WTC11 (cell line): ENCODE results near the gene PHKB.

Experiments
- CREM ChIP-seq: sonication (generic); formaldehyde crosslinking; IDR thresholded peaks from 2 replicates; pipeline ENCODE4 v1.8.1; 2022; ENCODE audit warnings: mild to moderate bottlenecking, missing genetic modification reagents, moderate library complexity
- ETV6 ChIP-seq: sonication (generic); formaldehyde crosslinking; IDR thresholded peaks from 2 replicates; pipeline ENCODE4 v1.8.1; 2022; ENCODE audit warnings: mild to moderate bottlenecking, missing genetic modification reagents
- NFYB ChIP-seq: sonication (generic); formaldehyde crosslinking; conservative IDR thresholded peaks from 2 replicates; pipeline ENCODE4 v1.8.0; 2022; ENCODE audit warnings: low read depth, missing genetic modification reagents
- TF ChIP-seq, protein P1 (sequence below): sonication (generic); formaldehyde crosslinking; IDR thresholded peaks from 2 replicates; pipeline ENCODE4 v1.8.1; 2022; ENCODE audit warnings: low read depth, missing genetic modification reagents, borderline replicate concordance
- TF ChIP-seq, protein P2 (sequence below): fragments of 200-600 bp; IDR thresholded peaks from 2 replicates; pipeline ENCODE4 v1.8.0; 2022; ENCODE audit warnings: antibody characterized with exemption
- TF ChIP-seq, protein P3 (sequence below): sonication (generic); formaldehyde crosslinking; IDR thresholded peaks from 2 replicates; pipeline ENCODE4 v1.8.0; 2022; ENCODE audit warnings: mild to moderate bottlenecking, missing genetic modification reagents
- TF ChIP-seq, protein P4 (sequence below): sonication (generic); formaldehyde crosslinking; IDR thresholded peaks from 2 replicates; pipeline ENCODE4 v1.8.1; 2023; ENCODE audit warnings: mild to moderate bottlenecking, missing genetic modification reagents

DNA sequence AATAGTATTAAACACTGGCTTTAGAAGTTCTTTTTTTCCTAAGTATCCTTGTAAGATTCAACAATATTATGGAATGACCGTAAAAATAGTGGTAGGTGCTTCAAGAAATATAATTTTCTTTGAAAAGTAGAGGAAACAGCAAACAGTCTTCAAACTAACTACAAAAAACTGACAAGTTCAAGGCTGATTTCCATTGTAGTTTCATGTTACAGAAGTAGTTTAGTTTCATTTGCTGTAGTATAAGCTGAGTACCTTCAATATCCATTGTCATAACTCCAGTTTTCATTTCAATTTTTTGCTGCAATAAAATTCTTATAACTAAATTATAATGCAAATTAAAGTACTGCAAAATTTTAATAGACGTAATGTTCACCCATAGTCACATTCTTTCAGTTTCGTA is 19.3 kb downstream of the PHKB start:
- TF ChIP-seq, protein P1, sequence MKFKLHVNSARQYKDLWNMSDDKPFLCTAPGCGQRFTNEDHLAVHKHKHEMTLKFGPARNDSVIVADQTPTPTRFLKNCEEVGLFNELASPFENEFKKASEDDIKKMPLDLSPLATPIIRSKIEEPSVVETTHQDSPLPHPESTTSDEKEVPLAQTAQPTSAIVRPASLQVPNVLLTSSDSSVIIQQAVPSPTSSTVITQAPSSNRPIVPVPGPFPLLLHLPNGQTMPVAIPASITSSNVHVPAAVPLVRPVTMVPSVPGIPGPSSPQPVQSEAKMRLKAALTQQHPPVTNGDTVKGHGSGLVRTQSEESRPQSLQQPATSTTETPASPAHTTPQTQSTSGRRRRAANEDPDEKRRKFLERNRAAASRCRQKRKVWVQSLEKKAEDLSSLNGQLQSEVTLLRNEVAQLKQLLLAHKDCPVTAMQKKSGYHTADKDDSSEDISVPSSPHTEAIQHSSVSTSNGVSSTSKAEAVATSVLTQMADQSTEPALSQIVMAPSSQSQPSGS = no peak
- TF ChIP-seq, protein P2, sequence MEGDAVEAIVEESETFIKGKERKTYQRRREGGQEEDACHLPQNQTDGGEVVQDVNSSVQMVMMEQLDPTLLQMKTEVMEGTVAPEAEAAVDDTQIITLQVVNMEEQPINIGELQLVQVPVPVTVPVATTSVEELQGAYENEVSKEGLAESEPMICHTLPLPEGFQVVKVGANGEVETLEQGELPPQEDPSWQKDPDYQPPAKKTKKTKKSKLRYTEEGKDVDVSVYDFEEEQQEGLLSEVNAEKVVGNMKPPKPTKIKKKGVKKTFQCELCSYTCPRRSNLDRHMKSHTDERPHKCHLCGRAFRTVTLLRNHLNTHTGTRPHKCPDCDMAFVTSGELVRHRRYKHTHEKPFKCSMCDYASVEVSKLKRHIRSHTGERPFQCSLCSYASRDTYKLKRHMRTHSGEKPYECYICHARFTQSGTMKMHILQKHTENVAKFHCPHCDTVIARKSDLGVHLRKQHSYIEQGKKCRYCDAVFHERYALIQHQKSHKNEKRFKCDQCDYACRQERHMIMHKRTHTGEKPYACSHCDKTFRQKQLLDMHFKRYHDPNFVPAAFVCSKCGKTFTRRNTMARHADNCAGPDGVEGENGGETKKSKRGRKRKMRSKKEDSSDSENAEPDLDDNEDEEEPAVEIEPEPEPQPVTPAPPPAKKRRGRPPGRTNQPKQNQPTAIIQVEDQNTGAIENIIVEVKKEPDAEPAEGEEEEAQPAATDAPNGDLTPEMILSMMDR = no peak
- TF ChIP-seq, protein P3, sequence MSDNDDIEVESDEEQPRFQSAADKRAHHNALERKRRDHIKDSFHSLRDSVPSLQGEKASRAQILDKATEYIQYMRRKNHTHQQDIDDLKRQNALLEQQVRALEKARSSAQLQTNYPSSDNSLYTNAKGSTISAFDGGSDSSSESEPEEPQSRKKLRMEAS (CRISPR knock-in tag) = no peak
- TF ChIP-seq NFYB (CRISPR knock-in tag) (no peak), ETV6 (CRISPR knock-in tag) (no peak), CREM (no peak)
- TF ChIP-seq, protein P4, sequence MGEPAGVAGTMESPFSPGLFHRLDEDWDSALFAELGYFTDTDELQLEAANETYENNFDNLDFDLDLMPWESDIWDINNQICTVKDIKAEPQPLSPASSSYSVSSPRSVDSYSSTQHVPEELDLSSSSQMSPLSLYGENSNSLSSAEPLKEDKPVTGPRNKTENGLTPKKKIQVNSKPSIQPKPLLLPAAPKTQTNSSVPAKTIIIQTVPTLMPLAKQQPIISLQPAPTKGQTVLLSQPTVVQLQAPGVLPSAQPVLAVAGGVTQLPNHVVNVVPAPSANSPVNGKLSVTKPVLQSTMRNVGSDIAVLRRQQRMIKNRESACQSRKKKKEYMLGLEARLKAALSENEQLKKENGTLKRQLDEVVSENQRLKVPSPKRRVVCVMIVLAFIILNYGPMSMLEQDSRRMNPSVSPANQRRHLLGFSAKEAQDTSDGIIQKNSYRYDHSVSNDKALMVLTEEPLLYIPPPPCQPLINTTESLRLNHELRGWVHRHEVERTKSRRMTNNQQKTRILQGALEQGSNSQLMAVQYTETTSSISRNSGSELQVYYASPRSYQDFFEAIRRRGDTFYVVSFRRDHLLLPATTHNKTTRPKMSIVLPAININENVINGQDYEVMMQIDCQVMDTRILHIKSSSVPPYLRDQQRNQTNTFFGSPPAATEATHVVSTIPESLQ (CRISPR knock-in tag) = no peak
